ENCODE data around the gene NPFFR1.

Gene NPFFR1

DNA sequence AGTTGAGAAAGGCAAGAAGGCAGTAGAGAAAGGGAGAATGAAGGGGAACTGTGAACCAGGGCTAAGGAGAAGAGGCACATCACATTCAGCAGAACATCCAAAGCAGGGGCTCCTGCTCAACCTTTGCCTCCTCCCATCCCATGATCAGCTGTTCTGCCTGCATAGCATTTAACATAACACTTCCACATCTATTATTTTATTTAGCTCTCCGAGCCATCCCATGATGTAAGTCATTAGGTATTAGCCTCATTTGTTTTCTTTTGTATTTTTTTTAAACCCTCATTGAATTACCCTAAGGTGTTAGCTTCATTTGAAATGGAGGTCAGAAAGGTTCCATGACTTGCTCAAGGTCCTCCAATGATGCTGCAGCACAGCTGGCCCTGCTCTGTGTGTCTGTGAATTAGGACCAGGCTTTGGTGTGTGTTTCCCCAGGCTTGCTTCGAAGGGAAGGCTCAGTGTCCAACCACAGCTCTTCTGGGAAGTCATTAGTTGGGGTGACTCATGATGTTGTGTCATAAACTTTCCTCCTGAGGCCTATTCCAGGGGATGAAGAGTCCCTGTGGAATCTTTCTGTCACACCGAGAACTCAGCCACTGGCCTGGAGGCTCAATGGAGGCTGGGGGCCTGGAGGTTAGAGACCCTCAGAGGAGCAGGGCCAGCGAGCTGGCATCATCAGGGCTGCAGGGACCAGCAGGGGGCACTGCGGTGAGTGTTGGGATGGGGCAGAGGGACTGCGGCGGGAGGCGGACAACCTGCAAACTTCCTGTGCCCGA lies 16.5 kb downstream of the NPFFR1 start (continued):
- TF ChIP-seq KLF17 (tag by site-specific recombination; IDR thresholded peaks at IDR 0.05) (peak; percentile 74; the same call in 1 of the 2 replicates), SP2 (tag by site-specific recombination; IDR thresholded peaks at IDR 0.05) (peak; percentile 27), ZNF211 (tag by site-specific recombination; IDR thresholded peaks at IDR 0.05; ENCODE audit: low read depth) (no peak), ZNF837 (tag by site-specific recombination; IDR thresholded peaks at IDR 0.05) (no peak)

- H3K4me1 ChIP-seq (ENCODE audit: control insufficient read depth, insufficient read depth, low read length) = no peaks in the 10 kb centered on the region
- H3K27ac ChIP-seq (ENCODE audit: extremely low read depth, low read depth, low read length) = no peak overlapping the region
- no peak overlapping the region for H3K4me3 ChIP-seq (ENCODE audit: low read depth, low read length)
- H3K9me3 ChIP-seq (ENCODE audit: control insufficient read depth, insufficient read depth, low read depth, low read length) = no peaks in the 10 kb centered on the region
- ChIA-PET CTCF (interaction anchor here (0.8 to 4.2 kb wide), 7 partner anchors 10 to 81 kb away, joined by 3 to 29 read pairs (median 4); no protein-coding TSS in a partner anchor), POLR2A (interaction anchor here (1.3 kb wide), 1 partner anchor 34 kb away, joined by 7 read pairs; no protein-coding TSS in a partner anchor)
- no peak for TF ChIP-seq ZNF707 (tag by site-specific recombination; IDR thresholded peaks at IDR 0.05)
- TF ChIP-seq OVOL3 (tag by site-specific recombination; IDR thresholded peaks at IDR 0.05) = no peak
- TF ChIP-seq ZNF701 (tag by site-specific recombination; IDR thresholded peaks at IDR 0.05) = no peak
- no peak for TF ChIP-seq GLI2 (tag by site-specific recombination; IDR thresholded peaks at IDR 0.05; ENCODE audit: borderline replicate concordance, low read depth)
- TF ChIP-seq, protein P1, sequence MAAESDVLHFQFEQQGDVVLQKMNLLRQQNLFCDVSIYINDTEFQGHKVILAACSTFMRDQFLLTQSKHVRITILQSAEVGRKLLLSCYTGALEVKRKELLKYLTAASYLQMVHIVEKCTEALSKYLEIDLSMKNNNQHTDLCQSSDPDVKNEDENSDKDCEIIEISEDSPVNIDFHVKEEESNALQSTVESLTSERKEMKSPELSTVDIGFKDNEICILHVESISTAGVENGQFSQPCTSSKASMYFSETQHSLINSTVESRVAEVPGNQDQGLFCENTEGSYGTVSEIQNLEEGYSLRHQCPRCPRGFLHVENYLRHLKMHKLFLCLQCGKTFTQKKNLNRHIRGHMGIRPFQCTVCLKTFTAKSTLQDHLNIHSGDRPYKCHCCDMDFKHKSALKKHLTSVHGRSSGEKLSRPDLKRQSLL (tag by site-specific recombination; IDR thresholded peaks at IDR 0.05) = no peak
- no peak for TF ChIP-seq ZNF658 (tag by site-specific recombination; IDR thresholded peaks at IDR 0.05)
- no peak for TF ChIP-seq ZNF2 (tag by site-specific recombination; IDR thresholded peaks at IDR 0.05)
- TF ChIP-seq ATF2 (tag by site-specific recombination; IDR thresholded peaks at IDR 0.05; ENCODE audit: low read depth) = no peak
- TF ChIP-seq SALL2 (tag by site-specific recombination; IDR thresholded peaks at IDR 0.05; ENCODE audit: borderline replicate concordance) = no peak
- H3K36me3 ChIP-seq (ENCODE audit: control insufficient read depth in 2 of 2, insufficient read depth in 1 of 2, low read length in 2 of 2) = no peaks in the 10 kb centered on the region
Measured at GRCh38 chr10:70266701-70267100, 17.1 kb downstream of the NPFFR1 start.

- no peak overlapping the region for H3K4me3 ChIP-seq (ENCODE audit: low read depth, low read length)
- TF ChIP-seq, protein P2, sequence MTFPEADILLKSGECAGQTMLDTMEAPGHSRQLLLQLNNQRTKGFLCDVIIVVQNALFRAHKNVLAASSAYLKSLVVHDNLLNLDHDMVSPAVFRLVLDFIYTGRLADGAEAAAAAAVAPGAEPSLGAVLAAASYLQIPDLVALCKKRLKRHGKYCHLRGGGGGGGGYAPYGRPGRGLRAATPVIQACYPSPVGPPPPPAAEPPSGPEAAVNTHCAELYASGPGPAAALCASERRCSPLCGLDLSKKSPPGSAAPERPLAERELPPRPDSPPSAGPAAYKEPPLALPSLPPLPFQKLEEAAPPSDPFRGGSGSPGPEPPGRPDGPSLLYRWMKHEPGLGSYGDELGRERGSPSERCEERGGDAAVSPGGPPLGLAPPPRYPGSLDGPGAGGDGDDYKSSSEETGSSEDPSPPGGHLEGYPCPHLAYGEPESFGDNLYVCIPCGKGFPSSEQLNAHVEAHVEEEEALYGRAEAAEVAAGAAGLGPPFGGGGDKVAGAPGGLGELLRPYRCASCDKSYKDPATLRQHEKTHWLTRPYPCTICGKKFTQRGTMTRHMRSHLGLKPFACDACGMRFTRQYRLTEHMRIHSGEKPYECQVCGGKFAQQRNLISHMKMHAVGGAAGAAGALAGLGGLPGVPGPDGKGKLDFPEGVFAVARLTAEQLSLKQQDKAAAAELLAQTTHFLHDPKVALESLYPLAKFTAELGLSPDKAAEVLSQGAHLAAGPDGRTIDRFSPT (tag by site-specific recombination; IDR thresholded peaks at IDR 0.05) = no peak
- TF ChIP-seq ZNF155 (tag by site-specific recombination; IDR thresholded peaks at IDR 0.05) (no peak), ZNF114 (tag by site-specific recombination; IDR thresholded peaks at IDR 0.05) (no peak), ZNF324 (tag by site-specific recombination; IDR thresholded peaks at IDR 0.05) (no peak), ZNF560 (tag by site-specific recombination; IDR thresholded peaks at IDR 0.05; ENCODE audit: borderline replicate concordance) (no peak), ZNF26 (tag by site-specific recombination; IDR thresholded peaks at IDR 0.05) (no peak), OVOL3 (tag by site-specific recombination; IDR thresholded peaks at IDR 0.05) (no peak)
- no peaks in the 10 kb centered on the region for H3K4me1 ChIP-seq (ENCODE audit: control insufficient read depth, insufficient read depth, low read length)
- H3K36me3 ChIP-seq (ENCODE audit: control insufficient read depth in 2 of 2, insufficient read depth in 1 of 2, low read length in 2 of 2) = no peaks in the 10 kb centered on the region
- CTCF ChIA-PET = interaction anchor here (0.7 to 4.2 kb wide), 13 partner anchors 7 to 122 kb away, joined by 3 to 29 read pairs (median 4); no protein-coding TSS in a partner anchor
- no peak overlapping the region for H3K27ac ChIP-seq (ENCODE audit: extremely low read depth, low read depth, low read length)
- POLR2A ChIA-PET = no interaction called here
- H3K9me3 ChIP-seq (ENCODE audit: control insufficient read depth, insufficient read depth, low read depth, low read length) = no peaks in the 10 kb centered on the region; the same call in 1 of the 2 replicates
Measured at GRCh38 chr10:70266056-70266455, 17.7 kb downstream of the NPFFR1 start.

Data from HEK293 (cell line).